ENCODE measurements around the gene CBY1.

The CBY1 gene

DNA sequence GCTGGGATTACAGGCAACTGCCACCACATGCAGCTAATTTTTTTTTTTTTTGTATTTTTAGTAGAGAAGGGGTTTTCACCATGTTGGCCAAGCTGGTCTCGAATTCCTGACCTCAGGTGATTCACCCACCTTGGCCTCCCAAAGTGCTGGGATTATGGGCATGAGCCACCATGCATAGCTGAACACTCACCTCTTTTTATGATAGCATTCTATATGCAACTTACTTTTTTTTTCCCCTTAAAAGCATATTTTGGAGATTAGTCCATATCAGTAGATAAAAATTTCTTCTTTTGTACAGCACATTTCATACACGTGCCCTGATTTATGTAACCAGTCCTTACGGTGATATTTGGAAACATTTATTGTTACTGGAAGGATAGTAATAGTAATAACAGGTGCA is 63.9 kb downstream of the CBY1 start:
- H3K4me3 ChIP-seq (ENCODE audit: low read depth, low read length): no peak overlapping the region
- no peak for DNase-seq (ENCODE audit: low read depth)
- TF ChIP-seq, protein P1, sequence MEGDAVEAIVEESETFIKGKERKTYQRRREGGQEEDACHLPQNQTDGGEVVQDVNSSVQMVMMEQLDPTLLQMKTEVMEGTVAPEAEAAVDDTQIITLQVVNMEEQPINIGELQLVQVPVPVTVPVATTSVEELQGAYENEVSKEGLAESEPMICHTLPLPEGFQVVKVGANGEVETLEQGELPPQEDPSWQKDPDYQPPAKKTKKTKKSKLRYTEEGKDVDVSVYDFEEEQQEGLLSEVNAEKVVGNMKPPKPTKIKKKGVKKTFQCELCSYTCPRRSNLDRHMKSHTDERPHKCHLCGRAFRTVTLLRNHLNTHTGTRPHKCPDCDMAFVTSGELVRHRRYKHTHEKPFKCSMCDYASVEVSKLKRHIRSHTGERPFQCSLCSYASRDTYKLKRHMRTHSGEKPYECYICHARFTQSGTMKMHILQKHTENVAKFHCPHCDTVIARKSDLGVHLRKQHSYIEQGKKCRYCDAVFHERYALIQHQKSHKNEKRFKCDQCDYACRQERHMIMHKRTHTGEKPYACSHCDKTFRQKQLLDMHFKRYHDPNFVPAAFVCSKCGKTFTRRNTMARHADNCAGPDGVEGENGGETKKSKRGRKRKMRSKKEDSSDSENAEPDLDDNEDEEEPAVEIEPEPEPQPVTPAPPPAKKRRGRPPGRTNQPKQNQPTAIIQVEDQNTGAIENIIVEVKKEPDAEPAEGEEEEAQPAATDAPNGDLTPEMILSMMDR (IDR thresholded peaks at IDR 0.05; ENCODE audit: low read depth, low read length, missing control alignments): no peak

DNA sequence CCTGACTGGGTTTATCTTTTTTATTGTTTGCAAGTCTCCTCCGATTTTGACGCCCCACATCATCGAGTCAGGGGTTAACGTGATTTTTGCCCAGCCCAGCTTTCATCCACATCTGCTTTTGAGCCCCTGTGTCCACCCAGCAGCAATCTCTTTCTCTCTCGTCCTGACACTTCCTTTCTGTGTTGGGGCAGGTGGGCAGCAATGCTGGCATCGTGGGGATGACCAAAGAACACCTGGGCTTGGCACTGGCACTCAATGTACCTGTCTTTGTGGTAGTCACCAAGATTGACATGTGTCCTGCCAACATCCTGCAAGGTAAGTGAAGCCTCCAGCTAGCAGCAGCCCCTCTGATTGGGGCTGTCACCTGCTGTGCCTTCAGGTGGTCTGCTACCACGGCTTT is 65.1 kb downstream of the CBY1 start:
- H3K4me3 ChIP-seq (ENCODE audit: low read depth, low read length): no peak overlapping the region
- DNase-seq (ENCODE audit: low read depth): no peak
- TF ChIP-seq, protein P1 (IDR thresholded peaks at IDR 0.05; ENCODE audit: low read depth, low read length, missing control alignments): no peak

Data from GM12864 (cell line).